IPS DF 4.7 (cell line): ENCODE measurements around the gene IFFO2.

Experiments
- DNase-seq: peaks from one replicate; pipeline ENCODE4 v3.0.0-alpha.2; 2013; ENCODE audit warnings: low spot score; ENCODE audit errors: extremely low read depth

IFFO2 gene

DNA sequence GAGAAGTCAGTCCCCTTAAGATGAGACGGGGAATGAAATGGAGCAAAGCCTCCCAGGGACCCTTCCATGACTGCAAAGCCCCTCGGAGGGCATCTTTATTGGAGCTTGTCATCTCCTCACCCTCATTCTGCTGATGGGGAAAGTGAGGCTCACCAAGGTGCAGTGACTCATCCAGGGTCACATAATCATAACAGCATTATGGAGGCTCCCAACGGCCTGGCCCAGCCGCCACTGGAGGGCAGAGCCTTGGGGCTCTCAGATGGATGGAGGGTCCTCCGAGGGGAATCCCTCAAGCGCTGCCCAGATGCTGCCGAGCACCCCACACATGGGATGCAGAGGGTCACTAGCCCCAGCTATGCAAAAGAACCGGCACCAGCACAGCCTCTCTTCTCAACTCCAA lies 18.9 kb downstream of the IFFO2 start:
- DNase-seq: no peak

GRCh38 chr1:18936814-18937481 lies 19.5 kb downstream of the IFFO2 start:
- no peak for DNase-seq

GRCh38 chr1:18936471-18936813 lies 20.0 kb downstream of the IFFO2 start:
- no peak for DNase-seq

- DNase-seq: no peak
Measured at GRCh38 chr1:18934205-18935000, 22.1 kb downstream of the IFFO2 start.

DNA sequence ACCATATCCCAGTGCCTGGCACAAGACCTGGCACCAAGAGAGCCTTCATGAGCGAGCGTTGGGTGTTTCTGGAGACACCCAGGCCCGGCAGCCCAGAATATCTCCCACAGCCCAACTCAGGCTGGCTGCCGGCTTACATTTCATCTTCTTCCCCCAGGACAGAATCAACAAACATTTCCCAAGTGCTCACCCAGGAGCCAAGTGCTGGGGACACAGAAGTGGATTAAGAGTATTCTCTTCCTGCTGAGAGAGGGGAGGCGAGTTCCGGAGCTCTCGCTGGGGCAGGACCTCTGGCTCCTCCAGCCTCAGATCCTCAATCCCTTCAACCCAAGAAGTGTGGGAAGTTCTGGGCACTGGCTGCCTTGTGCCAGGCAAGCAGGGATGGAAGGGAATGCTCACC lies 23.6 kb downstream of the IFFO2 start:
- no peak for DNase-seq

- no peak for DNase-seq
Measured at GRCh38 chr1:18932387-18932786, 24.1 kb downstream of the IFFO2 start.

DNA sequence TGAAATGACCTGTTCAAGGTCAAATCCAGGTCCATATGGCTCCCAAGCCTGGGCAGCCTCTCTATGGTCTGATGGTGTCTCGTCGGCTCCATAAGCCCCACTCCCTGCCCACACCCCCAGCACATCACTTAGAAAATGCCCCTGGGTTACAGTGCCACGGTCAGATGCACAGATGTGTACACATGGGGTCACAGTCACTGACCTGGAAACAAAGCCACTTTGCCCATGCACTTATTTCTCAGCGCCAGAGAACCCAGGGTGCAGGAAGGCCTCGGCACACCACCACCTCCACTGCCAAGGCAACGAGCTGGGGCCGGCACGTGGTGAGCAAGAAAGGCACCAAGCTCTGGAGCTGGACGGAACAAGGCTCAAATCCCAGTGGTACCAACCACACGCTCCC lies 24.7 kb downstream of the IFFO2 start:
- no peak for DNase-seq

GRCh38 chr1:18929686-18930085 lies 26.8 kb downstream of the IFFO2 start:
- no peak for DNase-seq

- no peak for DNase-seq
Measured at GRCh38 chr1:18928985-18929384, 27.5 kb downstream of the IFFO2 start.

GRCh38 chr1:18928406-18928805 lies 28.1 kb downstream of the IFFO2 start:
- no peak for DNase-seq

DNA sequence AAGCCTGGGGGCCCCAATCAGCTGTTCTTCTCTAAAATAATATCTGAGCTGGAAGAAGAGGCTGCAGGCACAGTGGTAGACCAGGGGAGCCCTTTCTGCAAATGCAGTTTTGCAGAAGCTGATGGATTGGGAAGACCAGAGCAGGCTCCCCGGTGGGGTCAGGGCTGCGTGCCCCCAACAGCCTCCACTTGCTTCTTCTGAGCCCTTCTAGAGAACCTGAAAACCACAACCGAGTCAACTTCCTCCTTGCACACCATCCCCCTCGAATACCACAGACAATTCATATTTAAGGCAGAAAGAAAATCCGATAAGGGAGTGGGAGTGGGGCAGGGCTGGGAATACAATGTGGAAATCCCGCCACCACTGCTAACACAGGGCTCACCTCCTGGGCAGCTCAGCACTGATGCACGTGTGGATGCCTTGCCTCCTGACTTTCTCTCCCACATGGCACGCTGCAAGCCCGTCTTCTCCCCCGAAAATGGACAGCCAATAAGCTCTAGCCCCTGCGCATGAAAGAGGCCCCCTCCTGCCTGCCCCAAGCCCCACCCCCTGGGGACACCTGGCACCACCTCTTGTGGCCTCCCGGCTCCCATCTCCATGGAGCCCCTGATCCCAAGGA lies 28.7 kb downstream of the IFFO2 start:
- no peak for DNase-seq

GRCh38 chr1:18927082-18927653 lies 29.3 kb downstream of the IFFO2 start:
- no peak for DNase-seq

DNA sequence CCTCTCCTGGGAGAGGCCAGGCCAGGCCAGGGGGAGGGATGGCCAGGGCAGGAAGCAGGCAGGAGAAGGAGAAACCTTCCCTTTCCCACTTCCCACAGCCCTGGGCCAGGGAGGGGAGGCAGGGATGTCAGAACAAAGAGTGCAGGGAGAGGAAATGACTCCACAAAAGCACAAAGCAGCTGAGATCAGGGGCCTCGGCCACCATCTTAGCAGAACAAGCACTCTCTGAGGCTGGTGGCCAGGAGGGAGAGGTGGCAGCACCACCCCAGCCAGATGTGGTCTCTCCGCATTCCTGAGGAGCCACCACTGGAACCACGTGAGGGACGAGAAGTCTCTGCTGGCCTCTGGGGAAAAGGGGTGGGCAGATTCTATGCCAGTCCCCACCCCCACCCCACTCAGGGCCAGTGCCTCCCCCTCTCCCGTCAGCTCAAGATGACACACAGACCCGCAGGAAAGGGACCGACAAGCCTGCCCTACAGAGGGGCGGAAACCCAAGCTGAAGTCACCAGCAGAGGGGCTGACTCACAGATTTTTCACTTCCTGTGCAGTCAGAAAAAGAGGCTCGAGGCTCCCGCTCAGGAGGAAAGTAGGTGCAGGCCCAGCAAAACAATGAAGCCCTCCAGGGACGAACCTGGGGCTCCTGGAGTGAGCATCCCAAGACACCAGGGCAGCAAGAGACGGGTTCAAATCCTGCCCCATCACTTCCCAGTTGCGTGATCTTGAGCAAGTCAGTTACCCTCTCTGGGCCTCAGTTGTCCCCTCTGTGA lies 30.0 kb downstream of the IFFO2 start:
- no peak for DNase-seq

DNA sequence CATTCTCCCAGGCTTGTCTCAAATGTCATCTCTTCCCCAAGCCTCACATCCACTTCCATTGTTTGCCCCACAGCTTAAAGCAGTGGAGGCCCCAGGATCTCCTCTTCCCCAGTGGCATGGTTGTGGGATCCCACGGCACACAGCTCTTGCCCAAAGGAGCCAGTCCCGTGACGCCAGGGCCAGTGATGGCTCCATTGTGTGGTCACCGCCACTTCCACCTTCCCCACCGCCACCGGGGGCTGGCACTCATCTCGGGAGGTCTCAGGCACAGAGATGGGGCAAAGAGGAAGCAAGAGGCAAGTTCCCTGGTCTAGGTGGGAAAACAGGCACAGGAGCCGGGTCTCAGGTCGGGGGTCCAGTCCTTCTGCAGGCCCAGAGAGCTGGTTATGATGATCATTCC lies 31.2 kb downstream of the IFFO2 start:
- DNase-seq: no peak

DNA sequence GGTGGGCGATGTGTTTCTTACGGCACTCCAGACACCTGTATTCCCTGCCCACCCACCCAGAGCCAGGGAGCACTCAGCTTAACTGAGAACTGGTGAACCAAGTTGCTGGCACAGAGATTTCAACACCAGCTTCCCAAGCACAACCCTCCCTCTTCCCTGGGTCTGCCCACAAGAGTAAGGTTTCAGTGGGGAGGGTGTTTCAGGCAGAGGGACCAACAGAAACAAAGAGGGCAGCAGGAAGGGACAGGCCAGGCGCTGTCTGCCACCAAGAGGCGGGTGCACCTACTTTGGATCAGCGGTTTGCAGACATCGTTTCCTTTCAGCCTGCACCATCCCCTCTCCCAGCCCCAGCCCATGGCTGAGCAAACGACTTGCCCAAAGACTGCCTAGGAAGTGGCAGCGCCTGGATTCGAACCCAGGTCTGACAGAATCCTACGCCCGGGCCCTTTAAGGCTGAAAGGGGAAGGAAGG lies 32.2 kb downstream of the IFFO2 start:
- no peak for DNase-seq

- no peak for DNase-seq
Measured at GRCh38 chr1:18923756-18924211, 32.7 kb downstream of the IFFO2 start.

DNA sequence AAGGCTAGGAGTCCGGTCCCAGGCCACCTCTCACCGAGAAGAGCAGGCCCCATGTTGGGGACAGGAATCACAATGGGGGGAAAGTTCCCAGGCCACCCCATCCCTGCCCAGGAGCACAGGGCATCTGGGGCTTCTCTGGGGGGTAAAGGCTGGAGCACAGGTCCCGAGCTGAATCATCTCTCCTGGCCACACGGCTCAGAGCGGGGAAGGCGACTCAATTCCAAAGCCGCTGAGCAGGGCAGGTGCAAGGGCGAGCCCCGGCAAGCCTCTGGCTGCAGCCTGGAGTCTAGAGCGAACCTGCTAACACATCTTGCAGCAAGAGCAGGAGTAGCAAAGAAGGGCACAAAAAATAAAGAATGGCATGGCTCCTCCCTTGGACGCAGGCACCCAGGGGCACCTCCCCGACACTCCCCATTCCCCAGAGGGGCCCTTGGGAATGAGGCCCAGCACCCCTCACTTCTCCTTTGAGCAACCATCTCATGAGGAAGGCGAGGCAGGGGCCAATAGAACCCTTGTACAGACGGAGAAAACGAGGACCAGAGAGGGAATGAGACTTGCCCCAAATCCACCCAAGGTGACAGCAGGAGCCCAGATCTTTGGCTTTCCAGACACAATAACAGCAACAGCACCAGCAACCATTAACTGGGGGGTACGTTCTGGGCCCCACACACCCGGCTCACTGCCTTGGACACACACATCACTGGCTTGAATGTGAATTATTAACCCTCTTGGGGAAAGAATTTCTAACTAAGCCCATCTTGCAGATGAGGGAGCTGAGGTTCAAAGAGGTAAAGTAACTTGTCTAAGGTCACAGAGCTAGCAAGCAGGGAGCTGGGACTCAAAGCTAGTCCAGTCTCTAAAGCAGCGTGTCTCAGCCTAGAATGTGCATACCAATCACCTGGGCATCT lies 33.4 kb downstream of the IFFO2 start:
- DNase-seq: no peak

GRCh38 chr1:18922319-18922726 lies 34.2 kb downstream of the IFFO2 start:
- DNase-seq: no peak

DNA sequence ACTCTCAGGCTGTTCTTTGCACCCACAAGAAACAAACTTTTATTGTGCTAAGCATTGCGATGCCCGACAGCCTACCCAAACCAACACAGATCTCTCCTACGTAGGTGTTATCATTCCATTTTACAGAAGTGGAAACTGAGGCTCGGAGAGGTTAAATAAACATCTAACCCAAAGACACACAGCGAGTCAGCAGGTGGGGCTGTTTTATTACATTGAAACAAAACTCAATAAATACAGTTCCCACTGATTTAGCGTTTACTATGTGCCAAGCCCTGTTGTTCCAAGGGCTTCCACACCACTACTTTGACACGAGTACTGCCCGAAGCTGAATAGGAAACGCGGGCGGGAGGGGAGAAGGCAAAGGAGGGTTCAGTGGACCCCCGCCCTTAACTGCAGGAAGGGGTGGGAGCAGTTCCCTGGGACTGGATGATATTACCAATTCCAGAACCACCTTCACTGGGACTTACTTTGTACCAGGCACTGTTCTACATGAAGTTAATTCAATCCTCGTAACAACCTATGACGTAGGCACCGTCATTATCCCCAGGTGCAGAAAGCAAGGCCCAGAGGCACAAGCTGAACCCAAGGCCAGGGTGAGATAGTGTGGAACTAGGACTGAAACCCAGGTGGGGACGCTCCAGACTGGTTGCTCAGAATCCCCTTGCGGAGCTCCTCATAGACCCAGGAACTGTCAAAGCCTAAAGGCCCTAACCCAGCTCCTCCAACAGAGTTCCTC lies 34.8 kb downstream of the IFFO2 start:
- DNase-seq: no peak

DNA sequence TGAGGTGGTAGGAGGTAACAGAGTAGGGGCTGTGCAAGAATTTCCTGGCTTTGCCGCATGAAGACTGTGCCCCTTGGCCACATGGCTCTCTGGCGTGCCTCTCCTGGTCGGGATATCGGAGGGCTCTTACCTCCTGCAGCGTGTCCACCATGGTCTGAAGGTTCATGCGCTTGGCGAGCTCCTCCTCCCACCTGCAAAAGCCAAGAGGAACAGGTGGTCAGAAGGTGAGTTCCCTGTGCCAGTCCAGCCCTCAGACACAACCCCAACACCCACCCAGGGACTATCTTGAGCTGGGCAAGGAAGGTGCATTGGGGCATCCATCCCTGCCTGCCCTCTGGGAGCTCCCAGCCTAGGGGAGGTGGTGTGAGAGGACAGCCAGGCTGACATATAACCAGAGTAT lies 35.5 kb downstream of the IFFO2 start:
- DNase-seq: no peak
